OCI-LY3 (cell line): ENCODE data around the gene NFIA.

Experiments used
- CTCF ChIP-seq: fragments of 200-600, 300-600 bp; sonication (generic); IDR thresholded peaks from 2 replicates; pipeline ENCODE4 v1.5.1; 2014; ENCODE audit warnings: antibody characterized with exemption, low read length, low read depth
- EZH2phosphoT487 ChIP-seq: fragments of 200-600 bp; shearing (Covaris generic); IDR thresholded peaks from 2 replicates; pipeline ENCODE4 v1.6.1; 2018; ENCODE audit warnings: antibody characterized with exemption, mixed run types, low read depth

GRCh38 chr1:61111084-61112004 is 29.0 kb downstream of the NFIA start:
- TF ChIP-seq CTCF (no peak), EZH2phosphoT487 (no peak)
